GM21447 (cell line): ENCODE measurements around the gene HNRNPUL2.
"Not testable (repeated sequence)": the region's sequence is repeated elsewhere in the genome, so short reads cannot be mapped to it uniquely, and the experiment has no call there.

Experiments
- ATAC-seq: cut with Tn5 transposase; IDR thresholded peaks from one replicate; pipeline ENCODE4 v1.9.1; 2021; ENCODE audit not compliant: unreplicated experiment

The HNRNPUL2 gene

GRCh38 chr11:62727165-62727871 is at the start of gene HNRNPUL2:
HNRNPUL2 (minus strand) TSS chr11:62727457; CDS start chr11:62727156, 301 bp downstream.
- peak; percentile 59 for ATAC-seq

GRCh38 chr11:62775646-62776045 is 48.4 kb upstream of the HNRNPUL2 start:
- ATAC-seq = no peak

- no peak for ATAC-seq
Observed at GRCh38 chr11:62774407-62774806, 47.1 kb upstream of the HNRNPUL2 start.

GRCh38 chr11:62771144-62772021 is 44.1 kb upstream of the HNRNPUL2 start, which contains the start of gene TAF6L:
TAF6L (plus strand) TSS chr11:62771396; CDS start chr11:62775784, 4,388 bp downstream.
- ATAC-seq = peak; percentile 77

- ATAC-seq = no peak
Observed at GRCh38 chr11:62770778-62771143, 43.5 kb upstream of the HNRNPUL2 start.

- not testable (repeated sequence) for ATAC-seq
Observed at GRCh38 chr11:62760867-62761227, 33.6 kb upstream of the HNRNPUL2 start.

- no peak for ATAC-seq
Observed at GRCh38 chr11:62757846-62758788, 30.9 kb upstream of the HNRNPUL2 start.

- no peak for ATAC-seq
Observed at GRCh38 chr11:62755086-62755615, 27.9 kb upstream of the HNRNPUL2 start.

- peak; percentile 94 for ATAC-seq
Observed at GRCh38 chr11:62753736-62754603, 26.7 kb upstream of the HNRNPUL2 start, which contains the start of gene ZBTB3. ZBTB3 (minus strand) TSS chr11:62754160; CDS start chr11:62753664, 496 bp downstream.

- no peak for ATAC-seq
Observed at GRCh38 chr11:62752994-62753735, 25.9 kb upstream of the HNRNPUL2 start.

GRCh38 chr11:62752177-62752785 is 25.0 kb upstream of the HNRNPUL2 start:
- ATAC-seq = no peak

- not testable (repeated sequence) for ATAC-seq
Observed at GRCh38 chr11:62749931-62750330, 22.7 kb upstream of the HNRNPUL2 start.

GRCh38 chr11:62747475-62748160 is 20.4 kb upstream of the HNRNPUL2 start:
- no peak for ATAC-seq

- no peak for ATAC-seq
Observed at GRCh38 chr11:62737196-62737595, 9.9 kb upstream of the HNRNPUL2 start.

- ATAC-seq = no peak
Observed at GRCh38 chr11:62732830-62733229, 5.6 kb upstream of the HNRNPUL2 start.

- not testable (repeated sequence) for ATAC-seq
Observed at GRCh38 chr11:62730076-62730475, 2.8 kb upstream of the HNRNPUL2 start.

- ATAC-seq = peak; percentile 20
Observed at GRCh38 chr11:62728171-62728988, 1.1 kb upstream of the HNRNPUL2 start, which contains the start of gene TTC9C. TTC9C (plus strand) TSS chr11:62728486; CDS start chr11:62728849, 363 bp downstream.
